Measurements from ENCODE around the gene MIER1. TPM values are rescaled to one million over a fixed set of nuclear protein-coding genes. Genes with fewer than 3 reads are reported as not detected.

MIER1 gene
- total RNA-seq, 1 experiment from 2014 or later, result 28.7 TPM

GRCh38 chr1:66890621-66891020, 34.2 kb upstream of the MIER1 start:
- ChIA-PET RAD21 (ENCODE audit: low non-redundant PET in 1 of 2, low total read pairs in 2 of 2, uncharacterized antibody in 2 of 2, unreplicated experiment in 2 of 2) (no interaction called here), CTCF (no interaction called here), POLR2A (no interaction called here)
- Histone ChIP-seq H3K27ac (ENCODE audit: low read depth, low read length) (no peak overlapping the region), H3K9me2 (ENCODE audit: insufficient read depth) (no peaks in the 10 kb centered on the region), H2AFZ (ENCODE audit: low read depth, low read length, poor library complexity, severe bottlenecking) (no peak overlapping the region), H3K4me1 (ENCODE audit: control insufficient read depth in 1 of 2, insufficient read depth in 2 of 2, low read length in 2 of 2) (no peaks in the 10 kb centered on the region), H4K20me1 (ENCODE audit: insufficient read depth) (no peaks in the 10 kb centered on the region), H3K27me3 (ENCODE audit: insufficient read depth, low read length) (no peaks in the 10 kb centered on the region), H3K4me2 (ENCODE audit: low read length) (no peak overlapping the region), H3K4me3 (replicated peaks in 1 of 2; ENCODE audit: low read depth in 1 of 2, low read length in 2 of 2) (no peak overlapping the region), H3K9ac (ENCODE audit: low read length) (no peak overlapping the region), H3K79me2 (ENCODE audit: insufficient read depth, low read length) (no peaks in the 10 kb centered on the region), H3K9me3 (ENCODE audit: control insufficient read depth in 1 of 2, insufficient read depth in 1 of 2, low read depth in 1 of 2, low read length in 2 of 2) (no peaks in the 10 kb centered on the region), H3K36me3 (ENCODE audit: control insufficient read depth in 1 of 2, insufficient read depth in 2 of 2, low read length in 2 of 2) (no peaks in the 10 kb centered on the region)
- ATAC-seq (no peak), DNase-seq (ENCODE audit: low read depth, low spot score) (no peak)
- no TSS peak for BruUV-seq (replicated peaks)
- no peak for TF ChIP-seq ATF3 (IDR thresholded peaks at IDR 0.05)
- TF ChIP-seq ELF1 (IDR thresholded peaks at IDR 0.05; ENCODE audit: borderline replicate concordance, low read depth), result no peak
- no peak for TF ChIP-seq RAD21 (IDR thresholded peaks at IDR 0.05; ENCODE audit: low read depth)
- TF ChIP-seq POLR2A (IDR thresholded peaks at IDR 0.05; ENCODE audit: borderline replicate concordance, extremely low read depth, insufficient read depth, insufficient read length), result no peak
- no peak for TF ChIP-seq CBX3 (IDR thresholded peaks at IDR 0.05; ENCODE audit: low read depth)
- no peak for TF ChIP-seq POLR2AphosphoS5 (IDR thresholded peaks at IDR 0.05; ENCODE audit: low read depth, low read length)
- no peak for TF ChIP-seq ZFX (IDR thresholded peaks at IDR 0.05)
- TF ChIP-seq MAX (IDR thresholded peaks at IDR 0.05), result no peak
- no peak for TF ChIP-seq ZNF274 (IDR thresholded peaks at IDR 0.05; ENCODE audit: low read depth, low read length)
- TF ChIP-seq EGR1 (IDR thresholded peaks at IDR 0.05; ENCODE audit: low read depth), result no peak
- TF ChIP-seq FOSL1 (IDR thresholded peaks at IDR 0.05; ENCODE audit: low read depth), result no peak
- intact Hi-C loops (cut with micrococcal nuclease), result no loop called here

- no peak overlapping the region for H3K4me3 ChIP-seq (replicated peaks in 1 of 2; ENCODE audit: low read depth in 1 of 2, low read length in 2 of 2)
- intact Hi-C loops (cut with micrococcal nuclease), result no loop called here
- H4K20me1 ChIP-seq (ENCODE audit: insufficient read depth), result no peaks in the 10 kb centered on the region
- H3K36me3 ChIP-seq (ENCODE audit: control insufficient read depth in 1 of 2, insufficient read depth in 2 of 2, low read length in 2 of 2), result no peaks in the 10 kb centered on the region
- no peaks in the 10 kb centered on the region for H3K9me2 ChIP-seq (ENCODE audit: insufficient read depth)
- no peaks in the 10 kb centered on the region for H3K4me1 ChIP-seq (ENCODE audit: control insufficient read depth in 1 of 2, insufficient read depth in 2 of 2, low read length in 2 of 2)
- BruUV-seq (replicated peaks), result no TSS peak
- no peaks in the 10 kb centered on the region for H3K79me2 ChIP-seq (ENCODE audit: insufficient read depth, low read length)
- RAD21 ChIA-PET (ENCODE audit: low non-redundant PET in 1 of 2, low total read pairs in 2 of 2, uncharacterized antibody in 2 of 2, unreplicated experiment in 2 of 2), result no interaction called here
- no peak overlapping the region for H3K9ac ChIP-seq (ENCODE audit: low read length)
- H3K4me2 ChIP-seq (ENCODE audit: low read length), result no peak overlapping the region
- POLR2A ChIA-PET, result no interaction called here
- no peaks in the 10 kb centered on the region for H3K27me3 ChIP-seq (ENCODE audit: insufficient read depth, low read length)
- no peak for DNase-seq (ENCODE audit: low read depth, low spot score)
- no peak for ATAC-seq
- no peak overlapping the region for H2AFZ ChIP-seq (ENCODE audit: low read depth, low read length, poor library complexity, severe bottlenecking)
- H3K27ac ChIP-seq (ENCODE audit: low read depth, low read length), result no peak overlapping the region
- H3K9me3 ChIP-seq (ENCODE audit: control insufficient read depth in 1 of 2, insufficient read depth in 1 of 2, low read depth in 1 of 2, low read length in 2 of 2), result no peaks in the 10 kb centered on the region
- CTCF ChIA-PET, result no interaction called here
- TF ChIP-seq CEBPB (IDR thresholded peaks at IDR 0.05; ENCODE audit: low read depth) (no peak), JUND (IDR thresholded peaks at IDR 0.05) (no peak), YY1 (IDR thresholded peaks at IDR 0.05; ENCODE audit: extremely low read depth, insufficient replicate concordance, low read depth, low read length) (no peak), ZBTB33 (IDR thresholded peaks at IDR 0.05; ENCODE audit: extremely low read depth, insufficient replicate concordance, low read length) (no peak), EGR1 (IDR thresholded peaks at IDR 0.05; ENCODE audit: low read depth) (no peak), SIN3A (IDR thresholded peaks at IDR 0.05; ENCODE audit: low read depth) (no peak)
- TF ChIP-seq, protein P1, sequence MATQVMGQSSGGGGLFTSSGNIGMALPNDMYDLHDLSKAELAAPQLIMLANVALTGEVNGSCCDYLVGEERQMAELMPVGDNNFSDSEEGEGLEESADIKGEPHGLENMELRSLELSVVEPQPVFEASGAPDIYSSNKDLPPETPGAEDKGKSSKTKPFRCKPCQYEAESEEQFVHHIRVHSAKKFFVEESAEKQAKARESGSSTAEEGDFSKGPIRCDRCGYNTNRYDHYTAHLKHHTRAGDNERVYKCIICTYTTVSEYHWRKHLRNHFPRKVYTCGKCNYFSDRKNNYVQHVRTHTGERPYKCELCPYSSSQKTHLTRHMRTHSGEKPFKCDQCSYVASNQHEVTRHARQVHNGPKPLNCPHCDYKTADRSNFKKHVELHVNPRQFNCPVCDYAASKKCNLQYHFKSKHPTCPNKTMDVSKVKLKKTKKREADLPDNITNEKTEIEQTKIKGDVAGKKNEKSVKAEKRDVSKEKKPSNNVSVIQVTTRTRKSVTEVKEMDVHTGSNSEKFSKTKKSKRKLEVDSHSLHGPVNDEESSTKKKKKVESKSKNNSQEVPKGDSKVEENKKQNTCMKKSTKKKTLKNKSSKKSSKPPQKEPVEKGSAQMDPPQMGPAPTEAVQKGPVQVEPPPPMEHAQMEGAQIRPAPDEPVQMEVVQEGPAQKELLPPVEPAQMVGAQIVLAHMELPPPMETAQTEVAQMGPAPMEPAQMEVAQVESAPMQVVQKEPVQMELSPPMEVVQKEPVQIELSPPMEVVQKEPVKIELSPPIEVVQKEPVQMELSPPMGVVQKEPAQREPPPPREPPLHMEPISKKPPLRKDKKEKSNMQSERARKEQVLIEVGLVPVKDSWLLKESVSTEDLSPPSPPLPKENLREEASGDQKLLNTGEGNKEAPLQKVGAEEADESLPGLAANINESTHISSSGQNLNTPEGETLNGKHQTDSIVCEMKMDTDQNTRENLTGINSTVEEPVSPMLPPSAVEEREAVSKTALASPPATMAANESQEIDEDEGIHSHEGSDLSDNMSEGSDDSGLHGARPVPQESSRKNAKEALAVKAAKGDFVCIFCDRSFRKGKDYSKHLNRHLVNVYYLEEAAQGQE (IDR thresholded peaks at IDR 0.05; ENCODE audit: low read depth), result no peak
Observed at GRCh38 chr1:66893712-66894111, 31.1 kb upstream of the MIER1 start.
